Activated CD4-positive, alpha-beta T cell treated with anti-CD3 and anti-CD28 coated beads, Interleukin-2, Interleukin-6, amounts not matched to agents 100 ng/mL and 50 ng/mL, durations not matched to agents 16 hours and 8 hours (primary cell): ENCODE data around the gene DDX43.
"Not testable (repeated sequence)": the region's sequence is repeated elsewhere in the genome, so short reads cannot be mapped to it uniquely, and the experiment has no call there.

Experiments used
- DNase-seq: peaks from one replicate; pipeline ENCODE4 v3.0.0-alpha.2; 2020

Gene DDX43

GRCh38 chr6:73389854-73390253 is 4.8 kb upstream of the DDX43 start:
- no peak for DNase-seq

- DNase-seq = no peak
These were observed 3.0 kb upstream of the DDX43 start for GRCh38 chr6:73391675-73392074.

GRCh38 chr6:73392188-73392587 is 2.4 kb upstream of the DDX43 start:
- DNase-seq = not testable (repeated sequence)

- no peak for DNase-seq
These were observed 1.4 kb upstream of the DDX43 start for GRCh38 chr6:73393278-73393677.

- no peak for DNase-seq
These were observed 1.2 kb downstream of the DDX43 start for GRCh38 chr6:73395875-73396274.

- no peak for DNase-seq
These were observed 6.0 kb downstream of the DDX43 start for GRCh38 chr6:73400656-73401055.

GRCh38 chr6:73409395-73409794 is 14.8 kb downstream of the DDX43 start:
- no peak for DNase-seq

- no peak for DNase-seq
These were observed 18.5 kb downstream of the DDX43 start for GRCh38 chr6:73413102-73413501.

GRCh38 chr6:73418081-73418741 is 23.6 kb downstream of the DDX43 start:
- no peak for DNase-seq

- no peak for DNase-seq
These were observed 26.9 kb downstream of the DDX43 start for GRCh38 chr6:73421534-73421933.

GRCh38 chr6:73435236-73435635 is 40.6 kb downstream of the DDX43 start:
- DNase-seq = no peak

- DNase-seq = no peak
These were observed 48.9 kb downstream of the DDX43 start for GRCh38 chr6:73443555-73443954.

GRCh38 chr6:73451223-73452106 is 56.8 kb downstream of the DDX43 start:
- peak; percentile 58 for DNase-seq

GRCh38 chr6:73452107-73452461 is 57.5 kb downstream of the DDX43 start, which contains the start of gene CGAS:
Gene CGAS, minus strand, starts transcription at chr6:73452297. Its CDS starts 116 bp downstream, at chr6:73452181.
- DNase-seq = peak; percentile 92

GRCh38 chr6:73455865-73456629 is 61.4 kb downstream of the DDX43 start:
- peak; percentile 79 for DNase-seq

GRCh38 chr6:73459474-73459873 is 64.8 kb downstream of the DDX43 start:
- peak; percentile 59 for DNase-seq

GRCh38 chr6:73460056-73460455 is 65.4 kb downstream of the DDX43 start:
- DNase-seq = peak; percentile 41

GRCh38 chr6:73461537-73462350 is 67.1 kb downstream of the DDX43 start, which contains the start of gene MTO1:
Gene MTO1, plus strand, starts transcription at chr6:73461737. Its CDS starts 118 bp downstream, at chr6:73461855.
- DNase-seq = peak; percentile 94
